ENCODE results near the gene RESP18.

Gene RESP18

DNA sequence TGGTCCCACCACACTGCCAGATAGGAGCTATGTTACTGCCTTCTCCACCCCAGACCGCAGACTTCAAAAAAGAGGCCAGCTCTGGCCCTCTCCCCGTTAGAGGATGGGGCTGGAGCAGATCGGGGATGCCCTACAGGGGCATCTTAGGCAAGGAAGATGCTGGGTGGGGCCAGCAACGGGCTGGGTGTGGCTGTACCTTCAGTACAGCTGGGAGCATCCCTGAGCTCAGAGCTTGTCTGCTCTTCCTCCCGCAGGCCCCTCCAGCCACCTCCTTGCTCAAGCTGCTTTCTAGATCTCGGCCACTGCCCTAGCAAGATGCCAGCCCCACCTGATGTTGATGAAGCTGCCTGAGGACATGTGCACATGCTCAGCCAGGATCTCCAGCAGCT lies 33.2 kb downstream of the RESP18 start:
- H3K4me3 ChIP-seq (replicated peaks; ENCODE audit: low read depth, low read length), result no peak overlapping the region
- DNase-seq (ENCODE audit: extremely low read depth, low read depth), result no peak
- TF ChIP-seq, protein P1, sequence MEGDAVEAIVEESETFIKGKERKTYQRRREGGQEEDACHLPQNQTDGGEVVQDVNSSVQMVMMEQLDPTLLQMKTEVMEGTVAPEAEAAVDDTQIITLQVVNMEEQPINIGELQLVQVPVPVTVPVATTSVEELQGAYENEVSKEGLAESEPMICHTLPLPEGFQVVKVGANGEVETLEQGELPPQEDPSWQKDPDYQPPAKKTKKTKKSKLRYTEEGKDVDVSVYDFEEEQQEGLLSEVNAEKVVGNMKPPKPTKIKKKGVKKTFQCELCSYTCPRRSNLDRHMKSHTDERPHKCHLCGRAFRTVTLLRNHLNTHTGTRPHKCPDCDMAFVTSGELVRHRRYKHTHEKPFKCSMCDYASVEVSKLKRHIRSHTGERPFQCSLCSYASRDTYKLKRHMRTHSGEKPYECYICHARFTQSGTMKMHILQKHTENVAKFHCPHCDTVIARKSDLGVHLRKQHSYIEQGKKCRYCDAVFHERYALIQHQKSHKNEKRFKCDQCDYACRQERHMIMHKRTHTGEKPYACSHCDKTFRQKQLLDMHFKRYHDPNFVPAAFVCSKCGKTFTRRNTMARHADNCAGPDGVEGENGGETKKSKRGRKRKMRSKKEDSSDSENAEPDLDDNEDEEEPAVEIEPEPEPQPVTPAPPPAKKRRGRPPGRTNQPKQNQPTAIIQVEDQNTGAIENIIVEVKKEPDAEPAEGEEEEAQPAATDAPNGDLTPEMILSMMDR (IDR thresholded peaks at IDR 0.05; ENCODE audit: low read depth, low read length, missing control alignments), result no peak

DNA sequence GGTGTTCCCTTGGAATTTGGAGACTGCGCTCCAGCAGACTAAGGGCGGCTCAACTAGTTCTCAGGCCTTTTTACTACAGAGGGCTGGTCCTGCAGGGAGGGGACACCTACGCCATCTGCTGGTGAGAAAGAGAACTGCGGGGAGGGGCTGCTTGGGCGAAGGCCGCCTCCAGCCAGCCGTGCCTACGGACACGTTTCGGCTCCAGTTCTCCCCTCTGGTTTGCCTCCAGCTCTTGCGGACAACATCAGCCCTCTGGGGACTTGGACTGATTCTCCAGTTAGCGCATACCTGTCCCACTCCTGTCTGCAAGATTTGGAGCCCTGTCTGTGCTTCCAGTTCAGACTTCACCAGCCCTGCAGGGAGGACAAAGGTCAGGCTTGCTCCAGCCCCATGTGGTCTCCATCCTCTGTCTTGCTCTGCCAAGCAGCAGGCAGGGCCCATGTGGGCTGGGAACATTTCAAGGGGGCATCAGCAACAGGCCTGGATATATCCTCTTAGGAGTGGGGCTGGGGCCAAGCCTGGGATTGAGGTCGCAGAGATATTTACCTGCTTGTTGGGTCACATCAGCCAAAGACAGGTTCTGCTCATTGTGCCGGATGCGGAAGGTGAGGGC lies 33.7 kb downstream of the RESP18 start:
- no peak overlapping the region for H3K4me3 ChIP-seq (replicated peaks; ENCODE audit: low read depth, low read length)
- no peak for DNase-seq (ENCODE audit: extremely low read depth, low read depth)
- TF ChIP-seq, protein P1 (IDR thresholded peaks at IDR 0.05; ENCODE audit: low read depth, low read length, missing control alignments), result peak; percentile 97

DNA sequence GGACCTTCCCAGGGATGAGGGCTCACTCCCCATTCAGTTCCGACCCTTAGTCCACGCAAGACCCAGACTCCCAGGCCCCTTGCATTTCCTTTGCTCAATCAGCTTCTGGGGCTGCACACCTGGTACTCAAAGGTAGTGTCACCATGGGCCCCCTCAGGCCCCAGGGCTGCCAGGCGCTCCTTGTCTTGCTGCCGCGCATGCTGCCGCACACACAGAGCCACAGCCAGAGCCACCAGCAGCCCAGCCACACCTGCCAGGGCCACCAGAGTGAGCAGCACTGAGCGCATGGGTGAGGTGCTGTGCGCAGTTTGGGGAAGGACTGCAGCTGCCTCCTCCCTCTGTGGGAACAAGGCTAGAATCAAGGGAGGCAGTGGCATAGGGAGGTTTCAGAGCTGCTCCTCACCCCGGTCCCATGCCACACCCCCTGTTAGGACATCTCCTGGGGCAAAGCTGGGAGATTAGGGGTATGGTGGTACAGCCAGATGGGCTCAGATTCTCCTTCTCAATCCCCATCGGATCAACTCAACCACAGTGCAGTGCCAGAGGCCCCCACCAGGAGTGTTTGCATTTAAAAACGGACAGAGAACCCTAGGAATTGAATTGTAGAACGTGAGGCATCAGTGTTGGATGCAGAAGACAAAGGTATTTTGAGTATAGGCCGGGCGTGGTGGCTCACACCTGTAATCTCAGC lies 34.6 kb downstream of the RESP18 start:
- no peak overlapping the region for H3K4me3 ChIP-seq (replicated peaks; ENCODE audit: low read depth, low read length)
- DNase-seq (ENCODE audit: extremely low read depth, low read depth), result no peak
- TF ChIP-seq, protein P1 (IDR thresholded peaks at IDR 0.05; ENCODE audit: low read depth, low read length, missing control alignments), result no peak

DNA sequence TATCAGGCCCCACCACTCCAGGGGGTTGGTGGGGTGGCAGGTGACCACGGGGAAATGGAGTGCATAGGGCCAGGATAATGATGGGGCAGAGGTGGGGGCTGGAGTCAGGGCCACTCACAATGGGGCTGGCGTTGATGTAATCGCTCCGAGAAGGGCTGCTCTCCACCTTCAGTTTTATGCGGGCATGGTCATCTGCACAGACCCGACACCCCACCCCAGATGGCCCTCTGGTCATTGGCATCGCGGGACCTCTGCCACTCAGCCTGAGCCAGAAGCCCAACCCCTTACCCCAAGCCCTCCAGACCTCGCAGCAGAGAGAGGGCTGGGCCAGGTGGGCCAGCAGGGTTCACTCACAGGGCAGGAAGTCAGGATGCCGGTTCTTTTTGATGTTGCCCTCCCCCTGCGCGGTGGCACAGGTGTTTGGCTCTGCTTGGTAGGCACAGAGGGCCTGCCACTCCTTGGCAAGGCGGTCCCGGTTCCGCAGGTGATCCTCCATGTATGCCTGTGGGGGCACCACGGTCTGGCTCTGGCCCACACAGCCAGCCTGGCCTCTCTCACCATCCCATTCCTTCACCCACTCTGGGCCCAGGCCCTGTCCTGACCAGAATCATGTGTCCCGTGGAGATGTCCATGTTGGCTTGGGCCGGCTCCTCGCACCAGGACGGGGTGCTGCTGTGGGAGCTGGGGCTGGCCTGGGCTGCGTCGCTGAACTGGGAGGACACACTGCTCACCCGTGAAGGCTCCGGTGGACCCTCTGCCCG lies 35.7 kb downstream of the RESP18 start:
- no peak overlapping the region for H3K4me3 ChIP-seq (replicated peaks; ENCODE audit: low read depth, low read length)
- TF ChIP-seq, protein P1 (IDR thresholded peaks at IDR 0.05; ENCODE audit: low read depth, low read length, missing control alignments), result no peak

DNA sequence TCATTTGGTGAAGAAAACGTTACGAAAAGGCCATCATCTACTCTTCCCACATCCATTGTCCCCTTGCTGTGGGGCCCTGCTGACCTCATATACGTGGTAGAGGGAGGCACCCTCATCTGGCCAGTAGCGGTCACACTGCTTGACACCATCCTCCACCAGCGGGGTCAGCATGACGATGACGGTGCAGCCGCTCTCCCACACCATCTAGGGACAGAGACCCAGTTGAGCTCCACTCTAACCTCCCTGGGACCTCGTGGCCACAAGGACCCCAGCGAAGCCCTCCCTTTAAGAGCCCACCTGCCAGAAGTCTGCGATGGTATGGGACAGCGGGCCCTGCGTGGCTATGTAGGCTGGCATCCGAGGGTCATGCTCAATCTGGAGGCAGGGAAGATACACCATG lies 36.4 kb downstream of the RESP18 start:
- no peak for DNase-seq (ENCODE audit: extremely low read depth, low read depth)
- H3K4me3 ChIP-seq (replicated peaks; ENCODE audit: low read depth, low read length), result no peak overlapping the region
- TF ChIP-seq, protein P1 (IDR thresholded peaks at IDR 0.05; ENCODE audit: low read depth, low read length, missing control alignments), result no peak

More for the DNA sequence above, 35.7 kb downstream of the RESP18 start:
- no peak for DNase-seq (ENCODE audit: extremely low read depth, low read depth)

DNA sequence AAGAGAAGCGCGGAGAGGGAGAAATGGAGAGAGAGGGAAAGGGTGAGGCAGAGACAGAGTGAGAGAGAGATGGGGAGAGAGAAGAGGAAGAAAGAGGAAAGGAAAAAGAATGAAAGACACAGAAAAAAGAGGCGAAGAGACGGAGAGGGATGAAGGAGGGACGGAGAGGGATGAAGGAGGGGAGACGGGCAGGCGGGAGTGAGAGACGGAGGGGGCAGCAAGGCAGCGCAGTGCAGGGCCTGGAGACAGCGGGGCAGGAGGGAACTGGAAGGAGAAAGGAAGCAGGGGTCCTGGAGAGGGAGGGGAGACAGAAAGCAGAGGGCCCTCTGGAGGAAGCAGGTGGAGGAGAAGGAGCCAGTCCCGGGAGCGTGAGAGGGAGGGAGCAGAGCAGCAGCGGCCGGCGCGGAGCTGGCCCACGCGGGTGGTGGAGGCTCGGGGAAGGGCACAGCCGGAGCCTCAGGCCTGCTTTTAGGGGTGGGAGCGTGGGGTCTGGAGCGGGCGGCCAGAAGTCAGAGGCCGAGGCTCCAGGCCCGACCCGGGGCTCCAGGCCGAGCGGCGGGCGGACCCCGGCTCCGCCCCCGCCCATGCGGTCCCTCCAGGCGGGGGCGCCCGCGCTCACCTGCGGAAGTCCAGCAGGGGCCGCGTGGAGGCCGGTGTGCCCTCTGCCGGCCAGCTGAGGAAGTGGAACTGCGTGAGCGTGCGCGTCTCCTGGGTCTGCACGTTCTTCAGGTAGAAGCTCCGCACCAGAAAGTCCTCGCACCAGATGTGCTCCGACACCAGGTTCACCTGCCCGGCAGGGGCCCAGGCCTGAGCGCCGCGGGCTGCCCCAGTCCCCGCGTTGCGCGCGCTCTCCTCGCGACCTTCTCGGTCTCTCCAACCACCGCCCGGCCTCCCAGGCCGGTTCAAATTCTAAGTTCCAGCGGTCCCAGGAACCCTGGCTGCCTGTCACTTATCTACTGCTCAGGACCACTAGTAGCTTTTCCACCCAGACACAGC lies 37.9 kb downstream of the RESP18 start:
- H3K4me3 ChIP-seq (replicated peaks; ENCODE audit: low read depth, low read length), result peak overlapping the region; percentile 38
- DNase-seq (ENCODE audit: extremely low read depth, low read depth), result no peak
- TF ChIP-seq, protein P1 (IDR thresholded peaks at IDR 0.05; ENCODE audit: low read depth, low read length, missing control alignments), result peak; percentile 91
